Neutrophil (primary cell): Measurements from ENCODE around the gene LAMC3.

Experiments used
- H3K27ac ChIP-seq: fragments of 200-600 bp; sonication (generic); 2 replicates; pipeline ENCODE4 v1.5.1; 2016; ENCODE audit warnings: mild to moderate bottlenecking, moderate library complexity
- H3K27me3 ChIP-seq: fragments of 200-600 bp; sonication (generic); 2 replicates; pipeline ENCODE4 v1.6.0; 2016; ENCODE audit warnings: mild to moderate bottlenecking
- H3K36me3 ChIP-seq: fragments of 200-600 bp; sonication (generic); 2 replicates; pipeline ENCODE4 v1.5.1; 2017
- H3K4me1 ChIP-seq, 2 experiments: fragments of 200-600 bp in 1 of 2; sonication (generic) in 1 of 2; 1 replicate in 1 of 2; 2 replicates in 1 of 2; pipeline versions ENCODE4 v1.5.1 to v1.6.1; 2013 to 2016; ENCODE audit warnings: low read depth in 1 of 2, low read length in 1 of 2, mild to moderate bottlenecking in 1 of 2, moderate library complexity in 1 of 2; ENCODE audit not compliant: control insufficient read depth in 1 of 2, insufficient read depth in 1 of 2
- H3K4me3 ChIP-seq, 2 experiments: fragments of 200-600 bp in 1 of 2; sonication (generic) in 1 of 2; 1 replicate in 1 of 2; 2 replicates in 1 of 2; pipeline ENCODE4 v1.5.1; 2013 to 2016; ENCODE audit warnings: low read depth in 1 of 2, low read length in 1 of 2, mild to moderate bottlenecking in 1 of 2, moderate library complexity in 1 of 2
- H3K9me3 ChIP-seq: fragments of 200-600 bp; sonication (generic); 2 replicates; pipeline ENCODE4 v1.5.1; 2016
- TF ChIP-seq, protein P1 (sequence below): fragments of 200-600 bp; sonication (generic); IDR thresholded peaks from 2 replicates; pipeline ENCODE4 v1.5.1; 2016; ENCODE audit warnings: antibody characterized with exemption

The LAMC3 gene

DNA sequence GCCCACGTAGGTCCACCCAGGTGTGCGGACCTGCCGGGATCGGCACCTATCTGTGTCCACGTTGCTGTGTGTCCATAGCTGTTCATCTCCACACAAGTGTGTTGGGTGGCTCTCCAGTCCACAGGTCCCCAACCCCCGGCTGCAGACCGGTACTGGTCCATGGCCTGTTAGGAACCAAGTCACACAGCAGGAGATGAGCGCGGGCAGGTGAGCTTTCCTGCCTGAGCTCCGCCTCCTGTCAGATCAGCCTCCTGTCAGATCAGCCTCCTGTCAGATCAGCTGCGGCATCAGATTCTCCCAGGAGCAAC, 18.9 kb downstream of the LAMC3 start:
- H3K4me3 ChIP-seq = no peak overlapping the region
- H3K36me3 ChIP-seq = no peaks in the 10 kb centered on the region
- H3K27me3 ChIP-seq = no peaks in the 10 kb centered on the region
- TF ChIP-seq, protein P1, sequence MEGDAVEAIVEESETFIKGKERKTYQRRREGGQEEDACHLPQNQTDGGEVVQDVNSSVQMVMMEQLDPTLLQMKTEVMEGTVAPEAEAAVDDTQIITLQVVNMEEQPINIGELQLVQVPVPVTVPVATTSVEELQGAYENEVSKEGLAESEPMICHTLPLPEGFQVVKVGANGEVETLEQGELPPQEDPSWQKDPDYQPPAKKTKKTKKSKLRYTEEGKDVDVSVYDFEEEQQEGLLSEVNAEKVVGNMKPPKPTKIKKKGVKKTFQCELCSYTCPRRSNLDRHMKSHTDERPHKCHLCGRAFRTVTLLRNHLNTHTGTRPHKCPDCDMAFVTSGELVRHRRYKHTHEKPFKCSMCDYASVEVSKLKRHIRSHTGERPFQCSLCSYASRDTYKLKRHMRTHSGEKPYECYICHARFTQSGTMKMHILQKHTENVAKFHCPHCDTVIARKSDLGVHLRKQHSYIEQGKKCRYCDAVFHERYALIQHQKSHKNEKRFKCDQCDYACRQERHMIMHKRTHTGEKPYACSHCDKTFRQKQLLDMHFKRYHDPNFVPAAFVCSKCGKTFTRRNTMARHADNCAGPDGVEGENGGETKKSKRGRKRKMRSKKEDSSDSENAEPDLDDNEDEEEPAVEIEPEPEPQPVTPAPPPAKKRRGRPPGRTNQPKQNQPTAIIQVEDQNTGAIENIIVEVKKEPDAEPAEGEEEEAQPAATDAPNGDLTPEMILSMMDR = no peak
- no peaks in the 10 kb centered on the region for H3K4me1 ChIP-seq
- H3K27ac ChIP-seq = no peak overlapping the region
- no peaks in the 10 kb centered on the region for H3K9me3 ChIP-seq

DNA sequence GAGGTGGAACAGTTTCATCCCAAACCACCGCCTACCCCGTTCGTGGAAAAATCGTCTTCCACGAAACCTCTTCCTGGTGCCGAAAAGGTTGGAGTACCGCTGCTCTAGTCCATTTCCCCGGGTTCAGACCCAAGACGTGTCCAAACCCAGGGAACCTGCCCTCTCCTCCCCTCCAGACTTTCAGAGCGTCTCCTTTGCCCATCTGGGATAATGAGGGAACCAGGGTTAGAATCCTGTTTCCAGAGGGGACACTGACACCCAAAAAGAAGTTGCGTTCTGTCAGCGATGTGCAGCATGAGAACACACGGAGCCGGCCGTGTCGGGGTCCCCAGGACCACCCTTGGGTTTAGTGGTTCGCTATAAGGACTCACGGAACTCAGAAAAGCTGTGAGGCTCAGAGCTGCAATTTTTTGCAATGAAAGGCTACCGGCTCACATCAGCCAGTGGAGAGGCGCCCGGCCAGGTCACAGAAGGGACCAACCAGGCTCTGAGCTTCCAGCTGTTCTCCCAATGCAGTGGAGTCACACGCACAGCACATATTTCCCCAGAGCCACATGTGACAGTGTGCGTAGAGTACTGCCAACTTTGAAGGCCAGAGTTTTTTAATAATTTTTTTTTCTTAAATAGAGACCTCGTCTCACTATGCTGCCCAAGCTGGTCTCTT, 19.4 kb downstream of the LAMC3 start:
- H3K27me3 ChIP-seq = no peaks in the 10 kb centered on the region
- TF ChIP-seq, protein P1 = no peak

DNA sequence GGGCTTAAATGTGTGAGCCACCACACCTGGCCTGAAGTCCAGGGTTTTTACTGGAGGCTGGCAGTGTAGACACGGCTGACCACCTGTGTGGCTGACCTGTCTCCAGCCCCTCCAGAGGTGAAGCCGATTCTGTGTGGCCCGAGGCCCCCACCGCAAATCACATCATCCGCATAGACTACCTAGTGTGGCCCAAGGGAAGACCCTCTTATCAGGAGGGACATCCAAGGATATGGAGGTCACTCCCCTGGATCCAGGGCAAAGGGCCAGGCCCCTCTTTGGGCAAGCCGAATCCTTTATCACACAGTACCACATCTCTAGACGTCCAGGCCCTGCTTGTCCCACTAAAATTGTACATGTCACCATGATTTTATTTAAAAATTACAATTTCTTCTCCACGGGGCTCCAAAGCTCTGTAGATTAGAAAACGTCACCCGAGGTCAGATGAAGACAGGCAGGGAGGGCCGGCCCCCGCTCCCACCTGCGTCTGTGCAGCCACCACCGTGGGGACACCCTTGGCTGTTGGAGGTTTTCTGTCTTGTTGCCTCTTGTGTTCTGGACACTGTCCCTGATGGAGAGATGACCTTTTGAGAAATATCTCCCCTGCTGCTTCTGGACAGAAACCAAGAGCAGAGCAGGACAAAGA, 20.1 kb downstream of the LAMC3 start:
- Histone ChIP-seq H3K9me3 (no peaks in the 10 kb centered on the region), H3K36me3 (no peaks in the 10 kb centered on the region), H3K27me3 (no peaks in the 10 kb centered on the region), H3K27ac (no peak overlapping the region), H3K4me3 (no peak overlapping the region), H3K4me1 (no peaks in the 10 kb centered on the region)
- TF ChIP-seq, protein P1 = no peak

More for the DNA sequence above, 19.4 kb downstream of the LAMC3 start:
- no peak overlapping the region for H3K4me3 ChIP-seq
- H3K4me1 ChIP-seq = no peaks in the 10 kb centered on the region
- no peaks in the 10 kb centered on the region for H3K36me3 ChIP-seq
- no peak overlapping the region for H3K27ac ChIP-seq
- H3K9me3 ChIP-seq = no peaks in the 10 kb centered on the region

DNA sequence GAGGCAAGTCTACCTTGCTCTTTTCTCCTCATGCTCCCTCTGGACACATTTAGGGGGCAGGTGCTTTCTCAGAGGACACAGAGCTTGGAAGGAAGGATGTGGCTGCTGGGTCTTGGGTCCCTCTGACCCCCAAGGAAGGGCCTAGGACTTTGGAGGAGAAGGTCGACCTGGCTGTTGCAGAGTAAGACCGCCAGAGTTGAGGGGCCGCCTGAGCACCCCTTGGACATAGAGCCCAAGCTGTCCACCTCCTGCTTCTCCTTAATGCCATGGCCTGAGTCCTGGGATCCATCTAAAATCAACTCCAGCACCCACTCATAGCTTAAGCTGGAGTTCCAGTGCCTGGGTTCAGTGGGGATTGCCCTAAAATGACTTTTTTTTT, 20.6 kb downstream of the LAMC3 start:
- H3K36me3 ChIP-seq = no peaks in the 10 kb centered on the region
- H3K4me1 ChIP-seq = no peaks in the 10 kb centered on the region
- no peak overlapping the region for H3K27ac ChIP-seq
- TF ChIP-seq, protein P1 = no peak
- no peaks in the 10 kb centered on the region for H3K9me3 ChIP-seq
- no peak overlapping the region for H3K4me3 ChIP-seq
- H3K27me3 ChIP-seq = no peaks in the 10 kb centered on the region

DNA sequence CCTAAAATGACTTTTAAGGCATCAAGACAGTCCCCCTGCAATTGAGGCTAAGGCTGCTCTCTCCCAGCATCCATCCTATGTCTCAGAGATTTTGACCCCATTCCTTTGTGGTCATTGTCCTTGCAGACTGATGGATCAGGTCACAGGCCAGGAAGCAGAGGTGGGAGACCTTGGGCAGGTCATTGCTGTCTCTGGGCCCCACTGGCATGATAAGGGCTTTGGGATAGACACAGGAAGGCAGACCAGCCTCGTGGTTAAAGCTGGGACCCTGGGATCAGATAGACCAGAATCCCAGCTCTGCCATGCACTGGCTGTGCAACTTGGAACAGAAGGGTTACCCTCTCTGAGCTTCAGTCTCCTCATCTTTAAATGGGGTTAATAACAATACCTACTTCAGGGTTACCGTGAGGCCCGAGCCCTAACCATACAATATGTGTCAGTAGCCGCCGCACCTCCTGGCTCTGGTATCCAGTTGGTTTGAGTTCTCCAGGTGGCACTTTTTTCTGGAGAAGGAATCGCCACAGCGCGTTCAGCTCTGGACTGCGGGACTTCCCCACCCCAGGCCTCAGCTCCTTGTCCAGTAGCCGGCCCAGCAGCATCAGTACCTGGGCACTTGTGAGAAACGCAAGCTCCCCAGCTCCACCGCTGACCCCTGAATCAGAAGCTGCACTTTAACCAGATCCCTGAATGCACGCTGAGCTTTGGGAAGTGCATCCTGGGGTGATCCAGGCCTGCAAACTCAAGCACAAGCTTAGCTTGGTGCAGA, 21.4 kb downstream of the LAMC3 start:
- no peak overlapping the region for H3K4me3 ChIP-seq
- no peaks in the 10 kb centered on the region for H3K36me3 ChIP-seq
- TF ChIP-seq, protein P1 = no peak
- H3K27ac ChIP-seq = no peak overlapping the region
- no peaks in the 10 kb centered on the region for H3K4me1 ChIP-seq
- no peaks in the 10 kb centered on the region for H3K9me3 ChIP-seq
- H3K27me3 ChIP-seq = no peaks in the 10 kb centered on the region
